Gastroesophageal sphincter (tissue), 4 donors: ENCODE data around the gene PRKN. TPM values are rescaled to one million over a fixed set of nuclear protein-coding genes. Genes with fewer than 3 reads are reported as not detected.

Experiments used
- ATAC-seq: fragments of 150-250 bp; one replicate; pipeline ENCODE4 v1.9.1; 2016; ENCODE audit warnings: mild to moderate bottlenecking, moderate library complexity
- H3K27ac ChIP-seq, 4 donors: fragments of 200-600 bp; sonication (generic) in 3 of 4; 1 replicate in 3 of 4; 2 replicates in 1 of 4; pipeline ENCODE4 v1.5.1; 2016 to 2019
- H3K27me3 ChIP-seq: fragments of 200-600 bp; sonication (generic); one replicate; pipeline ENCODE4 v1.5.1; 2019
- H3K36me3 ChIP-seq, 2 donors: fragments of 200-600 bp; sonication (generic); one replicate each; pipeline ENCODE4 v1.5.1; 2019; ENCODE audit warnings: control low read depth in 1 of 2
- H3K4me1 ChIP-seq, 3 donors: fragments of 200-600 bp; sonication (generic); 1 replicate in 2 of 3; 2 replicates in 1 of 3; pipeline ENCODE4 v1.5.1; 2016 to 2019; ENCODE audit warnings: control low read depth in 2 of 3
- H3K4me3 ChIP-seq, 2 donors: fragments of 200-600 bp; sonication (generic); one replicate each; pipeline ENCODE4 v1.5.1; 2019; ENCODE audit warnings: mild to moderate bottlenecking in 1 of 2, moderate library complexity in 1 of 2
- H3K9me3 ChIP-seq, 3 donors: fragments of 200-600 bp; sonication (generic); one replicate each; pipeline ENCODE4 v1.5.1; 2017 to 2019; ENCODE audit warnings: control low read depth in 2 of 3
- CTCF ChIP-seq, 4 experiments: fragments of 200-600 bp in 2 of 4; fragments of 450-650 bp in 2 of 4; sonication (generic) in 1 of 4; IDR thresholded peaks; one replicate each; pipeline ENCODE4 v1.5.1; 2017 to 2019; ENCODE audit warnings: antibody characterized with exemption in 4 of 4, mild to moderate bottlenecking in 2 of 4, moderate library complexity in 2 of 4
- EP300 ChIP-seq: sonication (generic); formaldehyde crosslinking; IDR thresholded peaks from one replicate; pipeline ENCODE4 v1.6.1; 2017; ENCODE audit warnings: antibody characterized with exemption, mild to moderate bottlenecking
- POLR2A ChIP-seq, 2 donors: fragments of 450-650 bp; IDR thresholded peaks; one replicate each; pipeline ENCODE4 v1.6.1; 2017; ENCODE audit warnings: antibody characterized with exemption in 2 of 2, mild to moderate bottlenecking in 2 of 2, moderate library complexity in 1 of 2
- POLR2AphosphoS5 ChIP-seq: sonication (generic); formaldehyde crosslinking; IDR thresholded peaks from one replicate; pipeline ENCODE4 v1.6.1; 2017; ENCODE audit warnings: antibody characterized with exemption
- WGBS, 2 donors: methylation state at CpG; one replicate each; pipeline ENCODE4 v1.1.5; 2018; ENCODE audit warnings: low coverage in 1 of 2; 5-methylcytosine and 5-hydroxymethylcytosine counted together
- total RNA-seq, 4 donors: library from RNA; depleted of rRNA; stranded (reverse); fragments of >200 nt; gene quantifications; one replicate each; pipeline ENCODE4 v1.1.0, GENCODE V29; 2016

PRKN gene
- total RNA-seq, 4 donors from 2014 or later = 8.4 to 58.6 (median 25.8) TPM

GRCh38 chr6:162387718-162388382 lies 339.7 kb downstream of the PRKN start:
- Histone ChIP-seq H3K4me3 (no peak overlapping the region), H3K4me1 (peaks cover 0 to 4% (median 0%) of the 10 kb centered on the region in 3 donors), H3K27ac (no peak overlapping the region), H3K9me3 (no peaks in the 10 kb centered on the region), H3K36me3 (no peaks in the 10 kb centered on the region), H3K27me3 (no peaks in the 10 kb centered on the region)
- ATAC-seq = no peak
- no peak for TF ChIP-seq POLR2A (IDR thresholded peaks at IDR 0.05)
- no peak for TF ChIP-seq CTCF (IDR thresholded peaks at IDR 0.05)
- TF ChIP-seq POLR2AphosphoS5 = no peak
- no peak for TF ChIP-seq EP300
- 72 to 78% methylated on average over 12 to 15 of the region's 15 CpGs for WGBS, 2 donors

- no peak for TF ChIP-seq CTCF (IDR thresholded peaks at IDR 0.05)
- TF ChIP-seq EP300 = no peak
- no peaks in the 10 kb centered on the region for H3K27me3 ChIP-seq
- H3K4me3 ChIP-seq = no peak overlapping the region
- WGBS, 2 donors = 42 to 43% methylated on average over 4 of the region's 4 CpGs
- peaks cover 0 to 4% (median 0%) of the 10 kb centered on the region in 3 donors for H3K4me1 ChIP-seq
- no peaks in the 10 kb centered on the region for H3K36me3 ChIP-seq
- no peak for ATAC-seq
- no peaks in the 10 kb centered on the region for H3K9me3 ChIP-seq
- no peak overlapping the region for H3K27ac ChIP-seq
Observed at GRCh38 chr6:162385980-162386379, 341.6 kb downstream of the PRKN start.

GRCh38 chr6:162379757-162380409 lies 347.7 kb downstream of the PRKN start:
- no peak for ATAC-seq
- no peaks in the 10 kb centered on the region for H3K27me3 ChIP-seq
- peaks cover 0 to 12% (median 0%) of the 10 kb centered on the region in 3 donors for H3K4me1 ChIP-seq
- WGBS, 2 donors = 23 to 35% methylated on average over 5 of the region's 5 CpGs
- TF ChIP-seq EP300 (no peak), POLR2AphosphoS5 (no peak), CTCF (IDR thresholded peaks at IDR 0.05) (no peak), POLR2A (IDR thresholded peaks at IDR 0.05) (no peak)
- no peak overlapping the region for H3K4me3 ChIP-seq
- no peak overlapping the region for H3K27ac ChIP-seq
- H3K9me3 ChIP-seq = no peaks in the 10 kb centered on the region
- no peaks in the 10 kb centered on the region for H3K36me3 ChIP-seq

- no peak for TF ChIP-seq CTCF (IDR thresholded peaks at IDR 0.05)
- no peak for TF ChIP-seq POLR2A (IDR thresholded peaks at IDR 0.05)
- no peak for TF ChIP-seq POLR2AphosphoS5
- no peak for TF ChIP-seq EP300
- no peaks in the 10 kb centered on the region for H3K36me3 ChIP-seq
- no peaks in the 10 kb centered on the region for H3K27me3 ChIP-seq
- H3K9me3 ChIP-seq = no peaks in the 10 kb centered on the region
- H3K4me1 ChIP-seq = peaks cover 0 to 12% (median 0%) of the 10 kb centered on the region in 3 donors
- no peak overlapping the region for H3K4me3 ChIP-seq
- ATAC-seq = no peak
- H3K27ac ChIP-seq = no peak overlapping the region
- 90 to 93% methylated on average over 6 to 7 of the region's 7 CpGs for WGBS, 2 donors
Observed at GRCh38 chr6:162377735-162378134, 349.8 kb downstream of the PRKN start.

GRCh38 chr6:162373868-162374267 lies 353.7 kb downstream of the PRKN start:
- no peak for TF ChIP-seq POLR2AphosphoS5
- TF ChIP-seq EP300 = no peak
- TF ChIP-seq POLR2A (IDR thresholded peaks at IDR 0.05) = no peak
- no peak for TF ChIP-seq CTCF (IDR thresholded peaks at IDR 0.05)
- no peak for ATAC-seq
- H3K9me3 ChIP-seq = no peaks in the 10 kb centered on the region
- no peaks in the 10 kb centered on the region for H3K36me3 ChIP-seq
- no peak overlapping the region for H3K27ac ChIP-seq
- no peaks in the 10 kb centered on the region for H3K4me1 ChIP-seq
- H3K4me3 ChIP-seq = no peak overlapping the region
- WGBS, 2 donors = 60 to 96% methylated on average over 2 of the region's 2 CpGs
- H3K27me3 ChIP-seq = no peaks in the 10 kb centered on the region
